PFSK-1 (cell line): ENCODE measurements around the gene C1orf174.

Source experiments
- FOXP2 ChIP-seq: optimal IDR thresholded peaks from 2 replicates; pipeline ENCODE3; 2011; ENCODE audit warnings: borderline replicate concordance, control low read depth, inconsistent platforms; ENCODE audit not compliant: insufficient read depth; ENCODE audit errors: extremely low read length, extremely low read depth
- POLR2AphosphoS5 ChIP-seq: IDR thresholded peaks from 2 replicates; pipeline ENCODE4 v1.6.1; 2012; ENCODE audit warnings: low read depth, mild to moderate bottlenecking, control low read depth, low read length, moderate library complexity
- REST ChIP-seq, 2 experiments: IDR thresholded peaks; 2 replicates each; pipeline versions ENCODE4 v1.6.1 to v1.8.0; 2011 to 2012; ENCODE audit warnings: low read depth in 2 of 2, low read length in 2 of 2, control low read depth in 1 of 2, inconsistent platforms in 1 of 2, mild to moderate bottlenecking in 1 of 2, moderate library complexity in 1 of 2; ENCODE audit not compliant: insufficient read depth in 1 of 2
- SIN3A ChIP-seq: IDR thresholded peaks from 2 replicates; pipeline ENCODE4 v1.6.1; 2012; ENCODE audit warnings: mild to moderate bottlenecking, low read length, moderate library complexity, borderline replicate concordance; ENCODE audit not compliant: insufficient read depth
- TAF1 ChIP-seq: IDR thresholded peaks from 2 replicates; pipeline ENCODE4 v1.6.1; 2012; ENCODE audit warnings: low read length, control low read depth, borderline replicate concordance; ENCODE audit not compliant: insufficient read depth

Gene C1orf174

DNA sequence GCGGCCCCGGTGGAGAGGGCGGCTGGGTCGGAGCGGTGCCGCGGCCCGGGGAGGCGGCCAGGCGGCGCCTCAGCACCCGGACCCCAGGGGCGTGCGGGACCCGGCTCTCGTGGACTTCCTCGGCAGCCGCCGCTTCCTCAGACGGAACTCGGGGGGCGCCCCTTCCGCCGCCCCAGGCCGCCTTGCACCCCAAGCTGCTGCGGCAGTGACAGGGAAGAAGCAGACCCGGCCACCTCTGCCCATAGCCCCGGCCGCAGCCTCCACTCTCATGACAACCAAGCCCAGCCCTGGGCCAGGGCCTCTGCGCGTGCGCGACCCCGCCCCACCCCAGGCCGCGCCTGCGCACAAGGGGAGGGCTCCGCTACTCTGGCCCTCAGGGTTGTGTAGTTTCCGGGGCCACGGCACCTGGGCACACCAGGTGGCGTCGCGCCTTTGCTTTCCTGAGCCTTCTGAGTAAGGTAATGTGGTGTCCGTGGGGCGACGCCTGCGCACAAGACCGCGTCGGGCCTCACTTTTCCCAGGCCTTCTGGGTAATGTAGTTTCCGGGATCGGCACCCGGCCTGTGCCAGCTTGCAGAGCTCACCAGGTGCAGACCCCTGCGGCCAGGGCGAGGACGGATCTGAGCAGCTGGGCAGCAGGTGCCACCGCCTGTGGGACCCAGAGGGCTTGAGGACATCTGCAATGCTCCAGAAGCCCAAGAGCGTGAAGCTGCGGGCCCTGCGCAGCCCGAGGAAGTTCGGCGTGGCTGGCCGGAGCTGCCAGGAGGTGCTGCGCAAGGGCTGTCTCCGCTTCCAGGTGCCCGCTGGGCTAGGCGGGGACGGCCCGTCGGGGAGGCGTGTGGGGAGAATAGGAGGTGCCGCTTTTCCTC is 42.9 kb downstream of the C1orf174 start, which contains the start of the genes CEP104 and DFFB:
Gene CEP104 (minus strand): TSS at position 289 of the 868 bp plus-strand sequence. CDS start 4,804 bp downstream, outside the sequence.
Gene DFFB (plus strand): TSS at position 554 of the 868 bp plus-strand sequence. CDS start 128 bp downstream, at position 682.
- TF ChIP-seq REST (IDR thresholded peaks at IDR 0.05; ENCODE audit: insufficient read depth in 1 of 2, low read depth in 2 of 2, low read length in 2 of 2) (no peak), TAF1 (0 out of 2 replicates have a peak, but pooled peaks have one; percentile 60), SIN3A (no peak), FOXP2 (no peak), POLR2AphosphoS5 (peak; percentile 65)

GRCh38 chr1:3852711-3853485 is 47.2 kb downstream of the C1orf174 start:
- TF ChIP-seq REST (IDR thresholded peaks at IDR 0.05; ENCODE audit: insufficient read depth in 1 of 2, low read depth in 2 of 2, low read length in 2 of 2): no peak
- TF ChIP-seq SIN3A: no peak
- no peak for TF ChIP-seq TAF1
- no peak for TF ChIP-seq FOXP2
- no peak for TF ChIP-seq POLR2AphosphoS5

- TF ChIP-seq FOXP2: no peak
These were observed 48.0 kb downstream of the C1orf174 start for GRCh38 chr1:3852091-3852490.

DNA sequence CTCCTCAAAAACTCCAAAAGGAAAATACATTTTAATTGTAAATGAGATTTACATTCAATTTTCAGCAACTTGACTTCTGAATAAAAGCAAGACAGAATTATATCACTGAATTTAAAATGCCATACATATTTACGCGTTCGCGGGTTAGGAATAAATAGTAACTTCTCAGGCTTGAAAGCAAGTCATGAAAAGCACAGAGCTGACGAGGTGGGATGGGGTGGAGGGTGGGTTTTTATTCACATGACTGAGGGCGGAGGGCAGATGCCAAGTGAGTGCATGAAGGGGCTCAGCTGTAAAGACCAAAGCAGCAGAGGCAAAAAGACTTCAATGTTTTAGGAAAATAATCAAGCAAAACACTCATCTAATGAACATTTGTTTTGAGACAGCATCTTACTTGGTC is 48.8 kb downstream of the C1orf174 start:
- TF ChIP-seq POLR2AphosphoS5: no peak
- no peak for TF ChIP-seq TAF1
- TF ChIP-seq REST (IDR thresholded peaks at IDR 0.05; ENCODE audit: insufficient read depth in 1 of 2, low read depth in 2 of 2, low read length in 2 of 2): no peak
- no peak for TF ChIP-seq SIN3A
- no peak for TF ChIP-seq FOXP2

- TF ChIP-seq TAF1 (no peak), SIN3A (no peak), POLR2AphosphoS5 (no peak), FOXP2 (no peak), REST (IDR thresholded peaks at IDR 0.05; ENCODE audit: insufficient read depth in 1 of 2, low read depth in 2 of 2, low read length in 2 of 2) (no peak)
These were observed 49.2 kb downstream of the C1orf174 start for GRCh38 chr1:3850857-3851256.
